ENCODE results near the gene SERPINB1.

The SERPINB1 gene

DNA sequence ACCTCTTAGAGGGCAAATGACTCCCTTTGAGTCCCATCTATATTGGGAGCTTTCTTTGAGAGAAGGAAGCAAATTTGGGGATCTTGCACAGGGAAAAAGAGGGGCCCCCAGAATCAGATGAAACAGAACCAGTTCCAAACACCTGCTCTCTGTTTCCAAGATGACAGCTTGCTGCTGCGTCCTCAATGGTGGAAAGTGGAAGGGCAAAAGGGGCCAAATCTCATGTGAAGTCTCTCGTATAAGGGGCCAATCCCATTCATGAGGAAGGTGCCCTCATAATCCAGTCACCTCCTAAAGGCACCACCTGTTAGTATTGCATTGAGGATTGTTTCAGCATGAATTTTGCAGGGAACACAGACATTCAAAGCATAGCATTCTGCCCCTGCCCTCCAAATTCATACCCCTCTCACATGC lies 483 bp upstream of the SERPINB1 start:
- DNase-seq (ENCODE audit: extremely low read depth, low read depth): no peak
- TF ChIP-seq CTCF (IDR thresholded peaks at IDR 0.05; ENCODE audit: low read depth, low read length): no peak

DNA sequence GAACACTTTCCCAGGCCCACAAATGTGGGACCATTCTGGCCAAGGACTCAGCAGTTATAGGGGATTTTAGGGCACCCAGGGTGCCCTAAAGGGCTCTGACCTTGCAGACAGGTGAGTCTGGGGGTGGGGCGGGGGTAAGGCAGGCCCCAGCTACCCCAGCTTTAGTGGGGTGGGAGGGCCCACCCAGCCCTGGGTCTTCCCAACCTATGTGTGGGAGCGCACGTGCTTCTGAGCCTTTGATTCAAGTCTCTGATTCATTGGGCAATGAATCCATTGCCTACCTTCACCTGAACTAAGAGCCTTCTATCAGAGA lies 958 bp downstream of the SERPINB1 start:
- no peak for TF ChIP-seq CTCF (IDR thresholded peaks at IDR 0.05; ENCODE audit: low read depth, low read length)
- DNase-seq (ENCODE audit: extremely low read depth, low read depth): no peak

DNA sequence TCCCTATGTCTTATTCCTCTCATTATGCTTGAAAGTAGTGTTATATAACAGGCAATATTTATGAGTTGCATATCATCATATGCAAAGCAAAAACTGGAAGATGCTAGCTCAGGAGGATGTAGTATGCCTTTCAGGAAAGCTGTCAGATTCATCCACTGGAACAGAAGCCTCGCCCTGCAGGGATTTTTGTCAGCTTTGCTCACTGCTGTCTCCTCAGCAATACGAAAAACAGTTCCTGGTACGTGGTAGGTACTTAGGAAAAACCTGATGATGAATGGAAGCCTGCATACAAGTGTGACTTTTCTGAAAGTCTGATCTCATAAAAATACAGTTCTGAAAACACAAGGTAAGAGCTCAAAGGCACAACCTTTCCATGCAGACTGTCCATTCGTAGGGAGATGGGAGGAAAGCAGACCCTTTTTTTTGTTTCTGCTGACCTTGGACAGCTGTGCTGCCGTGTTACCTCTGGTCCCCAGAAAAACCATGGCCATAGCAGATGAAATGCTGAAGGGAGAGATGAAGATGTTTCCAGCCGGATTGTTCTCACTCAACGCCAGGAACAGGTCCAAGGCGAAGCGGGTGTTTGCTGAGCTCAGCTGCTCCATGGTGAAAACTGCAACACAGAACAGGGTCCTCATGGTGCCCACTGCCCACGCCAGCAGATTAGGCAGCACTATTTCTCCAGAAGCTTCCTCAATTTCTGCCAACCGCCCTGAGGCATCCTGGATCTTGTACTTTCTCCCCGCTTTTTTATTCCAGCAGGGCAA lies 1.5 kb downstream of the SERPINB1 start:
- TF ChIP-seq CTCF (IDR thresholded peaks at IDR 0.05; ENCODE audit: low read depth, low read length): no peak
- no peak for DNase-seq (ENCODE audit: extremely low read depth, low read depth)

DNA sequence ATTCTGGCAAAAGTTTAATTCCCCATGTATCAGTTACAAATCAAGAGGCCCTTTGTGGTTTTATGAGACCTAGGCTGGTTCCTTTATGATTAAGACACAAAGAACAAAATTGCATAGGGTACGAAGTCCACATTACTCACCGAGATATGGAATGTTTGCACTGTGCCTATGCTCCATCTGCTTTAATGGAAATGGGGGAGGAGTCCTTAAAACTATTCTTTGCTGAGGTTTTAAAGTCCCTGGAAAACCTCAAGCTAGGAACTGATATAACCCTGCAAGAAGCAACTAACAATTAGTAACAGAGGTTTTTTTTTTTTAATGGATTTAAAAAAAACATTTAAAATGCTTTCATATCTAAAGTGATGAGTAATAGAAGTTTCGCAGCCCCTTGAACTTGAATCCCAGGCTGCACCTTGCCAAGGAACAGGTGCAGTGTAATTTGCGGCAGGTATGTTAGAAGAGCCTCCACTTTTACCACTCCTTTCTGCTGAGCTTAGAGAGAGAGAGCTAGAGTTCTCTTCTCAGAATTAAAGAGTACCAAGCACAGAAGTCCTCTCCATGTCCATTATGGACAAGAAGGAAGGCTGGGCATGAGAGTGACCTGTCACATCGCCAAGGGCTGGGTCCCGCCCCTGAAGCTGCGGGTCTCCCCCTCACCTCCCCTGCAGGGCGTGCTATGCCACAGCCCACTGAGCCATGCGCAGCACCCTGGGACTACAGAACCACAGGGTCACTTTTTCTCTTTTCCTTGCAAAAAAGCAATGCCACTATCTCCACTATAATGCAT lies 2.3 kb downstream of the SERPINB1 start:
- no peak for TF ChIP-seq CTCF (IDR thresholded peaks at IDR 0.05; ENCODE audit: low read depth, low read length)
- DNase-seq (ENCODE audit: extremely low read depth, low read depth): no peak

GRCh38 chr6:2838251-2838650 lies 3.4 kb downstream of the SERPINB1 start:
- no peak for TF ChIP-seq CTCF (IDR thresholded peaks at IDR 0.05; ENCODE audit: low read depth, low read length)
- no peak for DNase-seq (ENCODE audit: extremely low read depth, low read depth)

GRCh38 chr6:2834262-2834661 lies 7.4 kb downstream of the SERPINB1 start:
- no peak for TF ChIP-seq CTCF (IDR thresholded peaks at IDR 0.05; ENCODE audit: low read depth, low read length)
- DNase-seq (ENCODE audit: extremely low read depth, low read depth): no peak

GRCh38 chr6:2831392-2831791 lies 10.3 kb downstream of the SERPINB1 start:
- DNase-seq (ENCODE audit: extremely low read depth, low read depth): no peak
- no peak for TF ChIP-seq CTCF (IDR thresholded peaks at IDR 0.05; ENCODE audit: low read depth, low read length)
